Measurements from ENCODE around the gene IGF2BP2.

DNA sequence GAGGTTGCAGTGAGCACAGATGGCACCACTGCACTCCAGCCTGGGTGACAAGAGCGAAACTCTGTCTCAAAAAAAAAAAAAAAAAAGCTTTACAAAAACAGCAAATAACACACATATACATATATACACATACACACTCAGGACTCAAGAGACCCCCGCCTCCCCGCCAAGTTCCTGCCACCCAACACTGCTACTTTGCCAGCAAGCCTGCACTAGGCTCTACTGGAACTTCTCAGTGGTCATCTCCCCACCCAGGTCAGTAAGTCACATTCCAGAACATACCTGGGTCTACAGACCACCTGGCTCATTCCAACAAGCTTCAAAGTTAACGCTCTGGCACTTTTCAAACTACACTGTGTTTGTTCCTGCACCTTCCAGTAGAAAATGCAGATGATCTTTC is 176.4 kb downstream of the IGF2BP2 start:
- TF ChIP-seq, protein P1, sequence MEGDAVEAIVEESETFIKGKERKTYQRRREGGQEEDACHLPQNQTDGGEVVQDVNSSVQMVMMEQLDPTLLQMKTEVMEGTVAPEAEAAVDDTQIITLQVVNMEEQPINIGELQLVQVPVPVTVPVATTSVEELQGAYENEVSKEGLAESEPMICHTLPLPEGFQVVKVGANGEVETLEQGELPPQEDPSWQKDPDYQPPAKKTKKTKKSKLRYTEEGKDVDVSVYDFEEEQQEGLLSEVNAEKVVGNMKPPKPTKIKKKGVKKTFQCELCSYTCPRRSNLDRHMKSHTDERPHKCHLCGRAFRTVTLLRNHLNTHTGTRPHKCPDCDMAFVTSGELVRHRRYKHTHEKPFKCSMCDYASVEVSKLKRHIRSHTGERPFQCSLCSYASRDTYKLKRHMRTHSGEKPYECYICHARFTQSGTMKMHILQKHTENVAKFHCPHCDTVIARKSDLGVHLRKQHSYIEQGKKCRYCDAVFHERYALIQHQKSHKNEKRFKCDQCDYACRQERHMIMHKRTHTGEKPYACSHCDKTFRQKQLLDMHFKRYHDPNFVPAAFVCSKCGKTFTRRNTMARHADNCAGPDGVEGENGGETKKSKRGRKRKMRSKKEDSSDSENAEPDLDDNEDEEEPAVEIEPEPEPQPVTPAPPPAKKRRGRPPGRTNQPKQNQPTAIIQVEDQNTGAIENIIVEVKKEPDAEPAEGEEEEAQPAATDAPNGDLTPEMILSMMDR (IDR thresholded peaks at IDR 0.05; ENCODE audit: low read length): no peak
- TF ChIP-seq EZH2 (optimal IDR thresholded peaks at IDR 0.05; ENCODE audit: low read depth, low read length) (no peak), EZH2phosphoT487 (IDR thresholded peaks at IDR 0.05; ENCODE audit: low read length) (no peak)

All from MM.1S (cell line).